ENCODE data around the gene ANO3.
"Not testable (repeated sequence)": the region's sequence is repeated elsewhere in the genome, so short reads cannot be mapped to it uniquely, and the experiment has no call there.

ANO3 gene

GRCh38 chr11:26632691-26633159 is 300.8 kb downstream of the ANO3 start:
- no peaks in the 10 kb centered on the region for H3K79me2 ChIP-seq (ENCODE audit: control insufficient read depth, low read length)
- H3K27ac ChIP-seq (ENCODE audit: low read depth, low read length): no peak overlapping the region
- TF ChIP-seq CTCF (IDR thresholded peaks at IDR 0.05; ENCODE audit: low read depth, low read length, poor library complexity, severe bottlenecking) (no peak), EZH2phosphoT487 (IDR thresholded peaks at IDR 0.05; ENCODE audit: borderline replicate concordance, low read length) (no peak)
- no peaks in the 10 kb centered on the region for H4K20me1 ChIP-seq (ENCODE audit: control insufficient read depth, insufficient read depth, low read depth, low read length)
- no peaks in the 10 kb centered on the region for H3K9me3 ChIP-seq (ENCODE audit: control insufficient read depth, insufficient read depth, low read length)
- no peaks in the 10 kb centered on the region for H3K4me1 ChIP-seq (ENCODE audit: control insufficient read depth, low read length)
- no peaks in the 10 kb centered on the region for H3K27me3 ChIP-seq (ENCODE audit: control insufficient read depth, low read length)
- H3K4me2 ChIP-seq (ENCODE audit: low read length): no peak overlapping the region
- H3F3A ChIP-seq (ENCODE audit: control insufficient read depth, insufficient read depth): no peaks in the 10 kb centered on the region
- H3K4me3 ChIP-seq (ENCODE audit: low read length): no peak overlapping the region
- H3K9me2 ChIP-seq (replicated peaks; ENCODE audit: control insufficient read depth, low read length): no peaks in the 10 kb centered on the region
- no peaks in the 10 kb centered on the region for H3K36me3 ChIP-seq (ENCODE audit: control insufficient read depth, low read length)

- H3K4me3 ChIP-seq (ENCODE audit: low read length); H3K27me3 ChIP-seq (ENCODE audit: control insufficient read depth, low read length); H3F3A ChIP-seq (ENCODE audit: control insufficient read depth, insufficient read depth); H3K9me2 ChIP-seq (replicated peaks; ENCODE audit: control insufficient read depth, low read length); H4K20me1 ChIP-seq (ENCODE audit: control insufficient read depth, insufficient read depth, low read depth, low read length); H3K27ac ChIP-seq (ENCODE audit: low read depth, low read length); H3K79me2 ChIP-seq (ENCODE audit: control insufficient read depth, low read length); H3K4me2 ChIP-seq (ENCODE audit: low read length); H3K9me3 ChIP-seq (ENCODE audit: control insufficient read depth, insufficient read depth, low read length); H3K36me3 ChIP-seq (ENCODE audit: control insufficient read depth, low read length); H3K4me1 ChIP-seq (ENCODE audit: control insufficient read depth, low read length): not testable (repeated sequence)
These were observed 311.4 kb downstream of the ANO3 start for GRCh38 chr11:26643314-26643713.

GRCh38 chr11:26649884-26650283 is 318.0 kb downstream of the ANO3 start:
- H3K79me2 ChIP-seq (ENCODE audit: control insufficient read depth, low read length): no peaks in the 10 kb centered on the region
- no peak overlapping the region for H3K27ac ChIP-seq (ENCODE audit: low read depth, low read length)
- no peaks in the 10 kb centered on the region for H3K36me3 ChIP-seq (ENCODE audit: control insufficient read depth, low read length)
- H3K4me1 ChIP-seq (ENCODE audit: control insufficient read depth, low read length): no peaks in the 10 kb centered on the region
- H4K20me1 ChIP-seq (ENCODE audit: control insufficient read depth, insufficient read depth, low read depth, low read length): no peaks in the 10 kb centered on the region
- H3K4me3 ChIP-seq (ENCODE audit: low read length): no peak overlapping the region
- TF ChIP-seq EZH2phosphoT487 (IDR thresholded peaks at IDR 0.05; ENCODE audit: borderline replicate concordance, low read length) (no peak), CTCF (IDR thresholded peaks at IDR 0.05; ENCODE audit: low read depth, low read length, poor library complexity, severe bottlenecking) (peak; percentile 78)
- no peaks in the 10 kb centered on the region for H3K9me2 ChIP-seq (replicated peaks; ENCODE audit: control insufficient read depth, low read length)
- H3K4me2 ChIP-seq (ENCODE audit: low read length): no peak overlapping the region
- H3F3A ChIP-seq (ENCODE audit: control insufficient read depth, insufficient read depth): no peaks in the 10 kb centered on the region
- 0 out of 2 replicates have a peak, but pooled peaks cover 3% of the 10 kb centered on the region for H3K27me3 ChIP-seq (ENCODE audit: control insufficient read depth, low read length)
- H3K9me3 ChIP-seq (ENCODE audit: control insufficient read depth, insufficient read depth, low read length): no peaks in the 10 kb centered on the region

GRCh38 chr11:26651916-26652315 is 320.0 kb downstream of the ANO3 start:
- H4K20me1 ChIP-seq (ENCODE audit: control insufficient read depth, insufficient read depth, low read depth, low read length): no peaks in the 10 kb centered on the region
- H3K4me2 ChIP-seq (ENCODE audit: low read length): no peak overlapping the region
- H3K9me3 ChIP-seq (ENCODE audit: control insufficient read depth, insufficient read depth, low read length): no peaks in the 10 kb centered on the region
- no peaks in the 10 kb centered on the region for H3K4me1 ChIP-seq (ENCODE audit: control insufficient read depth, low read length)
- no peak overlapping the region for H3K27ac ChIP-seq (ENCODE audit: low read depth, low read length)
- 0 out of 2 replicates have a peak, but pooled peaks cover 3% of the 10 kb centered on the region for H3K27me3 ChIP-seq (ENCODE audit: control insufficient read depth, low read length)
- TF ChIP-seq CTCF (IDR thresholded peaks at IDR 0.05; ENCODE audit: low read depth, low read length, poor library complexity, severe bottlenecking) (no peak), EZH2phosphoT487 (IDR thresholded peaks at IDR 0.05; ENCODE audit: borderline replicate concordance, low read length) (no peak)
- H3K36me3 ChIP-seq (ENCODE audit: control insufficient read depth, low read length): no peaks in the 10 kb centered on the region
- H3F3A ChIP-seq (ENCODE audit: control insufficient read depth, insufficient read depth): no peaks in the 10 kb centered on the region
- no peak overlapping the region for H3K4me3 ChIP-seq (ENCODE audit: low read length)
- no peaks in the 10 kb centered on the region for H3K9me2 ChIP-seq (replicated peaks; ENCODE audit: control insufficient read depth, low read length)
- no peaks in the 10 kb centered on the region for H3K79me2 ChIP-seq (ENCODE audit: control insufficient read depth, low read length)
